ENCODE data around the gene EPS15. TPM values are rescaled to one million over a fixed set of nuclear protein-coding genes. Genes with fewer than 3 reads are reported as not detected.

EPS15 gene
- total and polyA plus RNA-seq, 2 of the 13 experiments (the other 11 are each of a cell fraction or from before 2014, with no cell fraction given): 14.3 to 19.3 TPM

GRCh38 chr1:51499694-51500093 is 19.4 kb downstream of the EPS15 start:
- DNase-seq (ENCODE audit: low spot score): no peak
- no peak for FAIRE-seq
- Histone ChIP-seq H3K79me2 (ENCODE audit: insufficient read depth, low read length) (peaks cover 27% of the 10 kb centered on the region), H3K4me2 (ENCODE audit: low read depth, low read length) (no peak overlapping the region), H3K4me3 (replicated peaks in 1 of 3; ENCODE audit: insufficient read depth in 1 of 3, low read depth in 2 of 3, low read length in 3 of 3) (no peak overlapping the region), H3K27me3 (ENCODE audit: control insufficient read depth in 1 of 2, insufficient read depth in 2 of 2, low read length in 2 of 2) (no peaks in the 10 kb centered on the region), H3K36me3 (replicated peaks in 1 of 2; ENCODE audit: control insufficient read depth in 1 of 2, insufficient read depth in 2 of 2, low read length in 2 of 2) (0 out of 5 replicates have a peak, but pooled peaks cover 2 to 3% of the 10 kb centered on the region in 2 experiments), H4K20me1 (ENCODE audit: insufficient read depth, low read length) (peaks cover 2% of the 10 kb centered on the region; the same call in 1 of the 2 replicates), H3K9ac (ENCODE audit: insufficient read depth, low read depth, low read length) (no peak overlapping the region), H3K9me3 (ENCODE audit: low read length) (no peaks in the 10 kb centered on the region), H2AFZ (ENCODE audit: low read length) (no peak overlapping the region), H3K27ac (ENCODE audit: extremely low read length, insufficient read depth, low read length) (no peak overlapping the region), H3K4me1 (ENCODE audit: insufficient read depth, low read length) (peaks cover 3% of the 10 kb centered on the region)
- ATAC-seq: no peak
- in situ Hi-C loops (cut with HindIII; ENCODE audit: extremely low pct_ligation_motif_present, low pct_unique_long_range_greater_than_20kb): no loop called here
- intact Hi-C loops (cut with micrococcal nuclease; ENCODE audit: unreplicated experiment): no loop called here
- TF ChIP-seq PCBP1 (IDR thresholded peaks at IDR 0.05; ENCODE audit: borderline replicate concordance, low read depth, low read length): no peak
- 0 out of 2 replicates have a peak, but pooled peaks have one; percentile 26 for TF ChIP-seq CEBPB (IDR thresholded peaks at IDR 0.05; ENCODE audit: borderline replicate concordance, low read depth, low read length)
- no peak for TF ChIP-seq ZNF674 (CRISPR knock-in tag; IDR thresholded peaks at IDR 0.05; ENCODE audit: low read depth)
- TF ChIP-seq ZBTB40 (IDR thresholded peaks at IDR 0.05): no peak
- no peak for TF ChIP-seq ZBTB40 (CRISPR knock-in tag; IDR thresholded peaks at IDR 0.05)
- ChIA-PET POLR2A (no interaction called here), CTCF (ENCODE audit: low intra/inter-chr PET ratio, low total read pairs) (no interaction called here)
- WGBS (ENCODE audit: low lambda C conversion rate): 93% methylated on average over 2 of the region's 2 CpGs
- no TSS peak for BruUV-seq (replicated peaks)
